PFSK-1 (cell line): ENCODE measurements around the gene IQSEC3.

Experiments used
- FOXP2 ChIP-seq: optimal IDR thresholded peaks from 2 replicates; pipeline ENCODE3; 2011; ENCODE audit warnings: borderline replicate concordance, control low read depth, inconsistent platforms; ENCODE audit not compliant: insufficient read depth; ENCODE audit errors: extremely low read length, extremely low read depth
- POLR2AphosphoS5 ChIP-seq: IDR thresholded peaks from 2 replicates; pipeline ENCODE4 v1.6.1; 2012; ENCODE audit warnings: low read depth, mild to moderate bottlenecking, control low read depth, low read length, moderate library complexity
- SIN3A ChIP-seq: IDR thresholded peaks from 2 replicates; pipeline ENCODE4 v1.6.1; 2012; ENCODE audit warnings: mild to moderate bottlenecking, low read length, moderate library complexity, borderline replicate concordance; ENCODE audit not compliant: insufficient read depth
- TAF1 ChIP-seq: IDR thresholded peaks from 2 replicates; pipeline ENCODE4 v1.6.1; 2012; ENCODE audit warnings: low read length, control low read depth, borderline replicate concordance; ENCODE audit not compliant: insufficient read depth
- TF ChIP-seq, protein P1 (sequence below), 2 experiments: IDR thresholded peaks; 2 replicates each; pipeline versions ENCODE4 v1.6.1 to v1.8.0; 2011 to 2012; ENCODE audit warnings: low read depth in 2 of 2, low read length in 2 of 2, control low read depth in 1 of 2, inconsistent platforms in 1 of 2, mild to moderate bottlenecking in 1 of 2, moderate library complexity in 1 of 2; ENCODE audit not compliant: insufficient read depth in 1 of 2

DNA sequence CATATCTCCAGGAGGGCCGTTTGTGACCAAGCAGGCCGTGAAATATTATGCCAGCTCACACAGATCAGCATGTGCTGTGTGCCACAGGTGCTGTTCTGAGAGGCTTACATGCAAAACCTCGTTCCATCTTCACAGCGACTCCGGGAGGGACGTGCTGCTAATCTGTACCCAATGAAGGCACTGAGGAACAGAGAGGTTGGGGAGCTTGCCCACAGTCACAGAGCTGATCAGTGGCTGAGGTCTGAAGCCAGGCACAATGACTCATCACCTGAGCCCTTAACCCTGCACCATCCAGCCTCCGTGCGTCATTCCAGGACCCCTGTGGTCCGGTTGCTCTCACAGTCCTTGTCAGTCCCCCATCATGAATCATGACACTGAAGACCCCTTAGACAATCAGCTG lies 80.7 kb downstream of the IQSEC3 start:
- TF ChIP-seq POLR2AphosphoS5 (no peak), TAF1 (no peak), SIN3A (no peak), FOXP2 (no peak)
- TF ChIP-seq, protein P1, sequence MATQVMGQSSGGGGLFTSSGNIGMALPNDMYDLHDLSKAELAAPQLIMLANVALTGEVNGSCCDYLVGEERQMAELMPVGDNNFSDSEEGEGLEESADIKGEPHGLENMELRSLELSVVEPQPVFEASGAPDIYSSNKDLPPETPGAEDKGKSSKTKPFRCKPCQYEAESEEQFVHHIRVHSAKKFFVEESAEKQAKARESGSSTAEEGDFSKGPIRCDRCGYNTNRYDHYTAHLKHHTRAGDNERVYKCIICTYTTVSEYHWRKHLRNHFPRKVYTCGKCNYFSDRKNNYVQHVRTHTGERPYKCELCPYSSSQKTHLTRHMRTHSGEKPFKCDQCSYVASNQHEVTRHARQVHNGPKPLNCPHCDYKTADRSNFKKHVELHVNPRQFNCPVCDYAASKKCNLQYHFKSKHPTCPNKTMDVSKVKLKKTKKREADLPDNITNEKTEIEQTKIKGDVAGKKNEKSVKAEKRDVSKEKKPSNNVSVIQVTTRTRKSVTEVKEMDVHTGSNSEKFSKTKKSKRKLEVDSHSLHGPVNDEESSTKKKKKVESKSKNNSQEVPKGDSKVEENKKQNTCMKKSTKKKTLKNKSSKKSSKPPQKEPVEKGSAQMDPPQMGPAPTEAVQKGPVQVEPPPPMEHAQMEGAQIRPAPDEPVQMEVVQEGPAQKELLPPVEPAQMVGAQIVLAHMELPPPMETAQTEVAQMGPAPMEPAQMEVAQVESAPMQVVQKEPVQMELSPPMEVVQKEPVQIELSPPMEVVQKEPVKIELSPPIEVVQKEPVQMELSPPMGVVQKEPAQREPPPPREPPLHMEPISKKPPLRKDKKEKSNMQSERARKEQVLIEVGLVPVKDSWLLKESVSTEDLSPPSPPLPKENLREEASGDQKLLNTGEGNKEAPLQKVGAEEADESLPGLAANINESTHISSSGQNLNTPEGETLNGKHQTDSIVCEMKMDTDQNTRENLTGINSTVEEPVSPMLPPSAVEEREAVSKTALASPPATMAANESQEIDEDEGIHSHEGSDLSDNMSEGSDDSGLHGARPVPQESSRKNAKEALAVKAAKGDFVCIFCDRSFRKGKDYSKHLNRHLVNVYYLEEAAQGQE (IDR thresholded peaks at IDR 0.05; ENCODE audit: insufficient read depth in 1 of 2, low read depth in 2 of 2, low read length in 2 of 2) = no peak
